ENCODE results near the gene FRMD6.

The FRMD6 gene

GRCh38 chr14:51651388-51652167 is at the start of gene FRMD6:
Gene FRMD6 (plus strand): TSS chr14:51651910. CDS start chr14:51689837, 37,927 bp downstream.
- Histone ChIP-seq H3K79me2 (ENCODE audit: control insufficient read depth, insufficient read depth, low read length, unreplicated experiment) (peaks cover 93% of the 10 kb centered on the region), H3K27ac (ENCODE audit: low read depth, low read length) (peak within 1 kb of the TSS; percentile 87), H3K4me3 (ENCODE audit: low read depth, low read length) (peak within 1 kb of the TSS; percentile 98), H3K4me1 (ENCODE audit: control insufficient read depth, insufficient read depth, low read length, unreplicated experiment) (peaks cover 33% of the 10 kb centered on the region), H3K36me3 (ENCODE audit: insufficient read depth, low read length) (peaks cover 2% of the 10 kb centered on the region; the same call in 1 of the 2 replicates), H2AFZ (ENCODE audit: low read length, unreplicated experiment) (peak within 1 kb of the TSS; percentile 31), H3K27me3 (ENCODE audit: insufficient read depth, low read length) (no peaks in the 10 kb centered on the region)

- no peak overlapping the region for H3K4me3 ChIP-seq (ENCODE audit: low read depth, low read length)
- no peak overlapping the region for H2AFZ ChIP-seq (ENCODE audit: low read length, unreplicated experiment)
- H3K79me2 ChIP-seq (ENCODE audit: control insufficient read depth, insufficient read depth, low read length, unreplicated experiment), result peaks cover 2% of the 10 kb centered on the region
- peak overlapping the region; percentile 87 for H3K27ac ChIP-seq (ENCODE audit: low read depth, low read length)
- peaks cover 68% of the 10 kb centered on the region for H3K4me1 ChIP-seq (ENCODE audit: control insufficient read depth, insufficient read depth, low read length, unreplicated experiment)
- H3K27me3 ChIP-seq (ENCODE audit: insufficient read depth, low read length), result no peaks in the 10 kb centered on the region
- no peaks in the 10 kb centered on the region for H3K36me3 ChIP-seq (ENCODE audit: insufficient read depth, low read length)
Measured at GRCh38 chr14:51602310-51602709, 49.4 kb upstream of the FRMD6 start.

- H3K36me3 ChIP-seq (ENCODE audit: insufficient read depth, low read length), result no peaks in the 10 kb centered on the region
- peak overlapping the region; percentile 87 for H3K27ac ChIP-seq (ENCODE audit: low read depth, low read length)
- peaks cover 71% of the 10 kb centered on the region for H3K4me1 ChIP-seq (ENCODE audit: control insufficient read depth, insufficient read depth, low read length, unreplicated experiment)
- H3K79me2 ChIP-seq (ENCODE audit: control insufficient read depth, insufficient read depth, low read length, unreplicated experiment), result peaks cover 2% of the 10 kb centered on the region
- peak overlapping the region; percentile 8; the same call in 1 of the 2 replicates for H3K4me3 ChIP-seq (ENCODE audit: low read depth, low read length)
- no peaks in the 10 kb centered on the region for H3K27me3 ChIP-seq (ENCODE audit: insufficient read depth, low read length)
- H2AFZ ChIP-seq (ENCODE audit: low read length, unreplicated experiment), result no peak overlapping the region
Measured at GRCh38 chr14:51603495-51603894, 48.2 kb upstream of the FRMD6 start.

- peaks cover 76% of the 10 kb centered on the region for H3K4me1 ChIP-seq (ENCODE audit: control insufficient read depth, insufficient read depth, low read length, unreplicated experiment)
- H3K36me3 ChIP-seq (ENCODE audit: insufficient read depth, low read length), result no peaks in the 10 kb centered on the region
- peaks cover 2% of the 10 kb centered on the region for H3K79me2 ChIP-seq (ENCODE audit: control insufficient read depth, insufficient read depth, low read length, unreplicated experiment)
- H2AFZ ChIP-seq (ENCODE audit: low read length, unreplicated experiment), result no peak overlapping the region
- H3K27me3 ChIP-seq (ENCODE audit: insufficient read depth, low read length), result no peaks in the 10 kb centered on the region
- peak overlapping the region; percentile 8; the same call in 1 of the 2 replicates for H3K4me3 ChIP-seq (ENCODE audit: low read depth, low read length)
- peak overlapping the region; percentile 87 for H3K27ac ChIP-seq (ENCODE audit: low read depth, low read length)
Measured at GRCh38 chr14:51604073-51604472, 47.6 kb upstream of the FRMD6 start.

GRCh38 chr14:51605575-51605974 is 46.1 kb upstream of the FRMD6 start:
- no peaks in the 10 kb centered on the region for H3K27me3 ChIP-seq (ENCODE audit: insufficient read depth, low read length)
- no peak overlapping the region for H2AFZ ChIP-seq (ENCODE audit: low read length, unreplicated experiment)
- no peaks in the 10 kb centered on the region for H3K36me3 ChIP-seq (ENCODE audit: insufficient read depth, low read length)
- no peak overlapping the region for H3K4me3 ChIP-seq (ENCODE audit: low read depth, low read length)
- peaks cover 73% of the 10 kb centered on the region for H3K4me1 ChIP-seq (ENCODE audit: control insufficient read depth, insufficient read depth, low read length, unreplicated experiment)
- peaks cover 2% of the 10 kb centered on the region for H3K79me2 ChIP-seq (ENCODE audit: control insufficient read depth, insufficient read depth, low read length, unreplicated experiment)
- H3K27ac ChIP-seq (ENCODE audit: low read depth, low read length), result no peak overlapping the region

- Histone ChIP-seq H3K79me2 (ENCODE audit: control insufficient read depth, insufficient read depth, low read length, unreplicated experiment) (no peaks in the 10 kb centered on the region), H3K4me3 (ENCODE audit: low read depth, low read length) (peak overlapping the region; percentile 39), H3K27ac (ENCODE audit: low read depth, low read length) (peak overlapping the region; percentile 73), H3K4me1 (ENCODE audit: control insufficient read depth, insufficient read depth, low read length, unreplicated experiment) (peaks cover 59% of the 10 kb centered on the region), H3K27me3 (ENCODE audit: insufficient read depth, low read length) (no peaks in the 10 kb centered on the region), H3K36me3 (ENCODE audit: insufficient read depth, low read length) (no peaks in the 10 kb centered on the region), H2AFZ (ENCODE audit: low read length, unreplicated experiment) (peak overlapping the region; percentile 26)
Measured at GRCh38 chr14:51607711-51608110, 44.0 kb upstream of the FRMD6 start.

DNA sequence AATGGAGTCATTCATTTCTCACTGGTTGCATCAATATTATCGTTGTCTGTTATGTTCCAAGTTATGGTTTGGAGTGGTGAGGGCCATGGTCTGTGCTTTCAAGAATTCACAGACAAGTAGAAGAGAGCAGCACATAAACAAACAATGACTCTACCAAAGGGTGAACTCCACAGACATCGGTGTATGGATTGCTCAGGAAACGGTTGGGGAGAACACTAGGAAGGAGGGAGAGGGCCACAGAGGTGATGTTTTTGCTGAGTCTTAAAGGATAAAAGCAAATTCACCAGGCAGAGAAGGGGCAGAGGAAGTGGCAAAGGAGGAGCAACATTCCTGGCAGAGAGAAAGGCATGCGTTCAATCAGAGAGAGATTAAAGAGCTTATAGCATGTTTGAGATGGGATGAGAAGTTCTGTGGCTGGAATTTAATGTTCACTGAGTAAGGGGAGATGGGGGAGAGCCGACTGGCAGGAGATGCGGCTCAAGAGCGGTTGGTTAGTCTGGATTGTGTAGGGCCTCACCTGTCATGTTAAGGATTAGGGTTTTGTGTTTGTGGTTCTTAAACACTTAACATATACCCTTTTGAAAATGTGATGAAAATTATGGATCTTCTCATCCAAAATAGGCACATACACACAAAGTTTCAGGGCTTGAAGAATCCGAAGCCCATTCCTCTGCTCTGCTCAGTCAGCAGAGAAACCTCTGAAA is 42.3 kb upstream of the FRMD6 start:
- H3K79me2 ChIP-seq (ENCODE audit: control insufficient read depth, insufficient read depth, low read length, unreplicated experiment), result no peaks in the 10 kb centered on the region

GRCh38 chr14:51609955-51610283 is 41.8 kb upstream of the FRMD6 start:
- peak overlapping the region; percentile 73; the same call in 1 of the 2 replicates for H3K27ac ChIP-seq (ENCODE audit: low read depth, low read length)
- no peaks in the 10 kb centered on the region for H3K79me2 ChIP-seq (ENCODE audit: control insufficient read depth, insufficient read depth, low read length, unreplicated experiment)
- no peak overlapping the region for H3K4me3 ChIP-seq (ENCODE audit: low read depth, low read length)
- no peak overlapping the region for H2AFZ ChIP-seq (ENCODE audit: low read length, unreplicated experiment)
- H3K27me3 ChIP-seq (ENCODE audit: insufficient read depth, low read length), result no peaks in the 10 kb centered on the region
- peaks cover 49% of the 10 kb centered on the region for H3K4me1 ChIP-seq (ENCODE audit: control insufficient read depth, insufficient read depth, low read length, unreplicated experiment)
- H3K36me3 ChIP-seq (ENCODE audit: insufficient read depth, low read length), result no peaks in the 10 kb centered on the region

More for the DNA sequence above, 42.3 kb upstream of the FRMD6 start:
- Histone ChIP-seq H3K4me3 (ENCODE audit: low read depth, low read length) (no peak overlapping the region), H3K36me3 (ENCODE audit: insufficient read depth, low read length) (no peaks in the 10 kb centered on the region), H3K27ac (ENCODE audit: low read depth, low read length) (peak overlapping the region; percentile 73; the same call in 1 of the 2 replicates), H3K27me3 (ENCODE audit: insufficient read depth, low read length) (no peaks in the 10 kb centered on the region), H3K4me1 (ENCODE audit: control insufficient read depth, insufficient read depth, low read length, unreplicated experiment) (peaks cover 48% of the 10 kb centered on the region), H2AFZ (ENCODE audit: low read length, unreplicated experiment) (no peak overlapping the region)

- Histone ChIP-seq H3K4me1 (ENCODE audit: control insufficient read depth, insufficient read depth, low read length, unreplicated experiment) (peaks cover 51% of the 10 kb centered on the region), H3K27ac (ENCODE audit: low read depth, low read length) (peak overlapping the region; percentile 38)
Measured at GRCh38 chr14:51610771-51611170, 40.9 kb upstream of the FRMD6 start.

DNA sequence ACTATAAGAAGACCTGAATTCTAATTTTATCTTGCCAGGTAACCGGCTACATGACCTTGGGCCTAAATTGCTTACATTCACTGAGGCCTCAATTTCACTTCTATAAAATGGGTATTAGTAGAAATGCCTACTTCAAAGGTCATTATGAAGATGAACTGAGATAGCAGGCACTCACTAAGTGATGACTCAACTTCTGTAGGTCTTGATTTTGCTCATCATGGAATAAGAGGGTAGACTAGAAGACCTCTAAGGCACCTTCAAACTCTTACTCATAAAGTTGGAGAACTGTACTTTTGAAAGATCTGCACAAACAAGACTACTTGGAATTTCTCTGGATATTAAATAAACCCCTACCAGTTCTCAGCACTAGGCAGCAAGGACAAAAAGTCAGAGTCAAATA is 39.3 kb upstream of the FRMD6 start:
- H3K27me3 ChIP-seq (ENCODE audit: insufficient read depth, low read length), result no peaks in the 10 kb centered on the region
- no peaks in the 10 kb centered on the region for H3K36me3 ChIP-seq (ENCODE audit: insufficient read depth, low read length)
- H3K4me1 ChIP-seq (ENCODE audit: control insufficient read depth, insufficient read depth, low read length, unreplicated experiment), result peaks cover 62% of the 10 kb centered on the region
- H3K27ac ChIP-seq (ENCODE audit: low read depth, low read length), result no peak overlapping the region
- no peaks in the 10 kb centered on the region for H3K79me2 ChIP-seq (ENCODE audit: control insufficient read depth, insufficient read depth, low read length, unreplicated experiment)
- no peak overlapping the region for H3K4me3 ChIP-seq (ENCODE audit: low read depth, low read length)
- H2AFZ ChIP-seq (ENCODE audit: low read length, unreplicated experiment), result no peak overlapping the region

More at GRCh38 chr14:51610771-51611170, 40.9 kb upstream of the FRMD6 start:
- Histone ChIP-seq H3K4me3 (ENCODE audit: low read depth, low read length) (peak overlapping the region; percentile 24; the same call in 1 of the 2 replicates), H3K27me3 (ENCODE audit: insufficient read depth, low read length) (no peaks in the 10 kb centered on the region), H2AFZ (ENCODE audit: low read length, unreplicated experiment) (no peak overlapping the region), H3K36me3 (ENCODE audit: insufficient read depth, low read length) (no peaks in the 10 kb centered on the region), H3K79me2 (ENCODE audit: control insufficient read depth, insufficient read depth, low read length, unreplicated experiment) (no peaks in the 10 kb centered on the region)
